ENCODE measurements around the gene PPP1R3D. TPM values are rescaled to one million over a fixed set of nuclear protein-coding genes. Genes with fewer than 3 reads are reported as not detected.

The PPP1R3D gene
- total and polyA plus RNA-seq, 2 of the 8 experiments (the other 6 are each of a cell fraction or from before 2014, with no cell fraction given): 1.4 to 3.9 TPM

DNA sequence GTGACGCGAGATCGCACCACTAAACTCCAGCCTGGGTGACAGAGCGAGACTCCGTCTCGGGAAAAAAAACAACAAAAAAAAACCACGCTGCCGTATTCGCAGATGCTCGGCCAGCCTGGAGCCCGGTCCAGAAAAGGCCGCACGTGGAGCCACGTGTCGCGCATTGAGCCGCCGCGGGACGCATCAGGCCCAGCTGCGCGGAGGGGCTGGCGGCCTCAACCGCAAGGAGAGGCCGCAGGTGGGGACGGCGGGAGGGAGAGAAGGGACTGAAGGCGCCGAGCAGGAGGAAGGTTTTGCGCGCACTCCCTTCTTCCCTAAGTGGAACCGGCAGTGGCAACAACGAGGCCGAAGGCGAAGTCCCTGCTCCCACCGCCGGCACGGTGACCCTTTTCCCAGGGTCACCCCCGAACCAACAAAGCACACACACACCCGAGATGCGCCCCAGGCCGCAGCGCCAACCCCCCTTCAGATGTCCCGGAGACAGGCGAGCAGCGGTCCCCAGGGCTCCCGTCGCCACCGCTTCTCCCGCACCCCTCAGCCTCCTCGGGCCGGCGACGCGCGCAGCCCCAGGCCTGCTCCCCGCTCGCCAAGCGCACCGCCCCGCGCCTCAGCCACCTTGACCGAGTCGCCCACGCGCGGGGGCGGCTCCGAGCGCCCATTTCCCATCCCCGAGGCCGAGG, 7.3 kb downstream of the PPP1R3D start:
- Histone ChIP-seq H3K18ac (ENCODE audit: extremely low read depth, low read length) (no peak overlapping the region), H3K56ac (replicated peaks; ENCODE audit: insufficient read length, low read depth, low read length) (no peak overlapping the region), H3K4me2 (ENCODE audit: insufficient read depth in 1 of 2, low read depth in 2 of 2, low read length in 2 of 2) (no peak overlapping the region), H3K9ac (replicated peaks in 1 of 4; ENCODE audit: extremely low read depth in 1 of 4, low read depth in 3 of 4, low read length in 3 of 4) (no peak overlapping the region), H2BK20ac (ENCODE audit: low read length) (no peak overlapping the region), H3K4ac (replicated peaks; ENCODE audit: insufficient read length, low read depth, low read length) (no peak overlapping the region), H3K23ac (ENCODE audit: insufficient read length) (no peak overlapping the region), H2BK12ac (ENCODE audit: low read depth, low read length) (no peak overlapping the region), H4K5ac (ENCODE audit: insufficient read length, low read depth, low read length) (no peak overlapping the region), H4K20me1 (replicated peaks in 1 of 2; ENCODE audit: control insufficient read depth in 1 of 2, insufficient read depth in 2 of 2, low read length in 2 of 2) (no peaks in the 10 kb centered on the region), H2BK15ac (ENCODE audit: low read length) (no peak overlapping the region), H2AK5ac (ENCODE audit: low read depth, low read length) (no peak overlapping the region), H3K79me2 (ENCODE audit: control insufficient read depth in 1 of 2, insufficient read depth in 2 of 2, low read length in 2 of 2) (no peaks in the 10 kb centered on the region), H4K91ac (replicated peaks; ENCODE audit: insufficient read length, low read length) (no peak overlapping the region), H3K27ac (ENCODE audit: low read depth, low read length) (no peak overlapping the region), H3K36me3 (ENCODE audit: control insufficient read depth in 2 of 4, insufficient read depth in 4 of 4, low read length in 3 of 4) (peaks cover 0 to 6% (median 0%) of the 10 kb centered on the region in 4 experiments; a peak in 2 of 8 replicates), H3K4me1 (replicated peaks in 1 of 4; ENCODE audit: control insufficient read depth in 3 of 4, insufficient read depth in 4 of 4, low read length in 3 of 4) (no peaks in the 10 kb centered on the region), H2AFZ (ENCODE audit: low read length) (no peak overlapping the region), H3K79me1 (ENCODE audit: low read depth, low read length) (no peaks in the 10 kb centered on the region), H4K8ac (ENCODE audit: extremely low read depth, insufficient read depth, low read length) (no peak overlapping the region; the same call in 1 of the 2 replicates), H3K9me3 (ENCODE audit: insufficient read depth in 2 of 2, low read depth in 1 of 2, low read length in 1 of 2) (peaks cover 0 to 10% of the 10 kb centered on the region in 2 experiments; a peak in 2 of 4 replicates), H3K14ac (ENCODE audit: insufficient read length) (no peak overlapping the region), H2BK120ac (replicated peaks; ENCODE audit: low read depth, low read length) (no peak overlapping the region), H3K27me3 (replicated peaks in 1 of 4; ENCODE audit: control insufficient read depth in 3 of 4, extremely low read depth in 1 of 4, insufficient read depth in 3 of 4, low read length in 3 of 4) (peaks cover 0 to 18% (median 16%) of the 10 kb centered on the region in 4 experiments; a peak in 6 of 7 replicates), H3K4me3 (ENCODE audit: extremely low read depth in 1 of 4, insufficient read depth in 2 of 4, low read depth in 3 of 4, low read length in 4 of 4) (no peak overlapping the region), H2BK5ac (ENCODE audit: low read depth, low read length) (no peak overlapping the region), H3K23me2 (ENCODE audit: low read depth, low read length) (peaks cover 6% of the 10 kb centered on the region; the same call in 1 of the 2 replicates)
- FAIRE-seq (no peak), DNase-seq (ENCODE audit: low read depth in 1 of 2, low spot score in 2 of 2) (no peak)
- CTCF ChIA-PET (ENCODE audit: partially characterized antibody): interaction anchor here (0.9 to 3.5 kb wide), 2 partner anchors 13 to 104 kb away, joined by 3 to 23 read pairs; no protein-coding TSS in a partner anchor
- 94% methylated on average over 31 of the region's 72 CpGs; no CpG with 5 or more reads in 1 of the 2 experiments for WGBS, 2 experiments (ENCODE audit: extremely low coverage in 1 of 2, insufficient coverage in 1 of 2, insufficient read length in 1 of 2, insufficient replicate concordance in 2 of 2, low coverage in 1 of 2, low lambda C conversion rate in 2 of 2, missing lambda C conversion rate in 1 of 2)
- POLR2A ChIA-PET (ENCODE audit: partially characterized antibody): no interaction called here
- TF ChIP-seq SIN3A (conservative IDR thresholded peaks at IDR 0.05 in 1 of 2, IDR thresholded peaks at IDR 0.05 in 1 of 2; ENCODE audit: low read depth in 1 of 2, low read length in 2 of 2): no peak
- TF ChIP-seq, protein P1, sequence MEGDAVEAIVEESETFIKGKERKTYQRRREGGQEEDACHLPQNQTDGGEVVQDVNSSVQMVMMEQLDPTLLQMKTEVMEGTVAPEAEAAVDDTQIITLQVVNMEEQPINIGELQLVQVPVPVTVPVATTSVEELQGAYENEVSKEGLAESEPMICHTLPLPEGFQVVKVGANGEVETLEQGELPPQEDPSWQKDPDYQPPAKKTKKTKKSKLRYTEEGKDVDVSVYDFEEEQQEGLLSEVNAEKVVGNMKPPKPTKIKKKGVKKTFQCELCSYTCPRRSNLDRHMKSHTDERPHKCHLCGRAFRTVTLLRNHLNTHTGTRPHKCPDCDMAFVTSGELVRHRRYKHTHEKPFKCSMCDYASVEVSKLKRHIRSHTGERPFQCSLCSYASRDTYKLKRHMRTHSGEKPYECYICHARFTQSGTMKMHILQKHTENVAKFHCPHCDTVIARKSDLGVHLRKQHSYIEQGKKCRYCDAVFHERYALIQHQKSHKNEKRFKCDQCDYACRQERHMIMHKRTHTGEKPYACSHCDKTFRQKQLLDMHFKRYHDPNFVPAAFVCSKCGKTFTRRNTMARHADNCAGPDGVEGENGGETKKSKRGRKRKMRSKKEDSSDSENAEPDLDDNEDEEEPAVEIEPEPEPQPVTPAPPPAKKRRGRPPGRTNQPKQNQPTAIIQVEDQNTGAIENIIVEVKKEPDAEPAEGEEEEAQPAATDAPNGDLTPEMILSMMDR (IDR thresholded peaks at IDR 0.05; ENCODE audit: control extremely low read depth in 1 of 3, insufficient read depth in 1 of 3, low read depth in 1 of 3, low read length in 3 of 3): no peak
- TF ChIP-seq TEAD4 (IDR thresholded peaks at IDR 0.05; ENCODE audit: low read depth, low read length): no peak
- no peak for TF ChIP-seq SP2 (IDR thresholded peaks at IDR 0.05; ENCODE audit: low read length)
- TF ChIP-seq TAF7 (optimal IDR thresholded peaks at IDR 0.05; ENCODE audit: borderline replicate concordance, low read depth, low read length): no peak
- TF ChIP-seq MAFK (IDR thresholded peaks at IDR 0.05; ENCODE audit: low read depth, low read length): no peak
- TF ChIP-seq SUZ12 (IDR thresholded peaks at IDR 0.05; ENCODE audit: low read length): no peak
- no peak for TF ChIP-seq PHF8 (conservative IDR thresholded peaks at IDR 0.05; ENCODE audit: low read depth, low read length)
- TF ChIP-seq EZH2 (IDR thresholded peaks at IDR 0.05; ENCODE audit: low read depth, low read length, severe bottlenecking): no peak

Data from H1 (cell line).